NOMO-1 treated with DMSO at 0.1 percent for 48 hours (cell line): ENCODE data around the gene EXOC4.
"Not testable (repeated sequence)": the region's sequence is repeated elsewhere in the genome, so short reads cannot be mapped to it uniquely, and the experiment has no call there.

Experiments used
- DNase-seq: peaks from one replicate; lab custom pipeline; 2025; ENCODE audit not compliant: unreplicated experiment; lab: John Stamatoyannopoulos, UW

The EXOC4 gene

GRCh38 chr7:133252858-133253518 is at the start of gene EXOC4:
TSS of gene EXOC4 (plus strand) at chr7:133253078.
- DNase-seq: peak; percentile 84

GRCh38 chr7:133203490-133203889 is 49.4 kb upstream of the EXOC4 start:
- DNase-seq: no peak

- no peak for DNase-seq
These were observed 45.2 kb upstream of the EXOC4 start for GRCh38 chr7:133207687-133208086.

GRCh38 chr7:133210817-133211216 is 42.1 kb upstream of the EXOC4 start:
- DNase-seq: not testable (repeated sequence)

GRCh38 chr7:133213772-133214171 is 39.1 kb upstream of the EXOC4 start:
- DNase-seq: not testable (repeated sequence)

GRCh38 chr7:133217773-133218172 is 35.1 kb upstream of the EXOC4 start:
- DNase-seq: no peak

GRCh38 chr7:133230591-133231194 is 22.2 kb upstream of the EXOC4 start:
- no peak for DNase-seq

GRCh38 chr7:133233142-133233541 is 19.7 kb upstream of the EXOC4 start:
- no peak for DNase-seq

GRCh38 chr7:133234961-133235875 is 17.7 kb upstream of the EXOC4 start:
- no peak for DNase-seq

- no peak for DNase-seq
These were observed 15.3 kb upstream of the EXOC4 start for GRCh38 chr7:133237545-133237944.

GRCh38 chr7:133240302-133240701 is 12.6 kb upstream of the EXOC4 start:
- no peak for DNase-seq

GRCh38 chr7:133246558-133246957 is 6.3 kb upstream of the EXOC4 start:
- no peak for DNase-seq

GRCh38 chr7:133248901-133249300 is 4.0 kb upstream of the EXOC4 start:
- no peak for DNase-seq

GRCh38 chr7:133252506-133252857 is 396 bp upstream of the EXOC4 start:
- no peak for DNase-seq

GRCh38 chr7:133253519-133253875 is 619 bp downstream of the EXOC4 start:
- no peak for DNase-seq

GRCh38 chr7:133255486-133255885 is 2.6 kb downstream of the EXOC4 start:
- no peak for DNase-seq

GRCh38 chr7:133258174-133258573 is 5.3 kb downstream of the EXOC4 start:
- DNase-seq: no peak

- DNase-seq: no peak
These were observed 12.9 kb downstream of the EXOC4 start for GRCh38 chr7:133265821-133266220.

GRCh38 chr7:133268355-133268754 is 15.5 kb downstream of the EXOC4 start:
- no peak for DNase-seq

- DNase-seq: no peak
These were observed 19.5 kb downstream of the EXOC4 start for GRCh38 chr7:133272336-133272735.

GRCh38 chr7:133273227-133273626 is 20.3 kb downstream of the EXOC4 start:
- DNase-seq: no peak

GRCh38 chr7:133274265-133274664 is 21.4 kb downstream of the EXOC4 start:
- no peak for DNase-seq
